ENCODE data around the gene CRABP1. TPM values are rescaled to one million over a fixed set of nuclear protein-coding genes. Genes with fewer than 3 reads are reported as not detected.

Gene CRABP1
- total RNA-seq, 1 donor from 2014 or later: 320 TPM

GRCh38 chr15:78391781-78392180 is 51.6 kb downstream of the CRABP1 start:
- peaks cover 36% of the 10 kb centered on the region for H3F3A ChIP-seq (ENCODE audit: low read depth)
- H3K27ac ChIP-seq: no peak overlapping the region
- peaks cover 41% of the 10 kb centered on the region for H3K4me1 ChIP-seq
- no peaks in the 10 kb centered on the region for H3K27me3 ChIP-seq
- H3K4me3 ChIP-seq: no peak overlapping the region
- no peaks in the 10 kb centered on the region for H4K20me1 ChIP-seq (ENCODE audit: low read depth)
- H2AFZ ChIP-seq (replicated peaks): no peak overlapping the region
- no peaks in the 10 kb centered on the region for H3K36me3 ChIP-seq
- Mint-ChIP-seq H3K9me3 (no peaks in the 10 kb centered on the region), H3K36me3 (no peaks in the 10 kb centered on the region), H3K27ac (no peak overlapping the region), H3K4me1 (peaks cover 46% of the 10 kb centered on the region), H3K27me3 (ENCODE audit: insufficient read depth, low read depth) (peaks cover 21% of the 10 kb centered on the region), H3K4me3 (no peak overlapping the region)
- H3K9me3 ChIP-seq (ENCODE audit: low read depth): no peaks in the 10 kb centered on the region
- H3K4me2 ChIP-seq: no peak overlapping the region
- no peaks in the 10 kb centered on the region for H3K79me2 ChIP-seq (ENCODE audit: low read depth)
- no peak overlapping the region for H3K9ac ChIP-seq
- TF ChIP-seq EZH2phosphoT487 (IDR thresholded peaks at IDR 0.05) (no peak), EZH2 (IDR thresholded peaks at IDR 0.05) (no peak)
- TF ChIP-seq, protein P1, sequence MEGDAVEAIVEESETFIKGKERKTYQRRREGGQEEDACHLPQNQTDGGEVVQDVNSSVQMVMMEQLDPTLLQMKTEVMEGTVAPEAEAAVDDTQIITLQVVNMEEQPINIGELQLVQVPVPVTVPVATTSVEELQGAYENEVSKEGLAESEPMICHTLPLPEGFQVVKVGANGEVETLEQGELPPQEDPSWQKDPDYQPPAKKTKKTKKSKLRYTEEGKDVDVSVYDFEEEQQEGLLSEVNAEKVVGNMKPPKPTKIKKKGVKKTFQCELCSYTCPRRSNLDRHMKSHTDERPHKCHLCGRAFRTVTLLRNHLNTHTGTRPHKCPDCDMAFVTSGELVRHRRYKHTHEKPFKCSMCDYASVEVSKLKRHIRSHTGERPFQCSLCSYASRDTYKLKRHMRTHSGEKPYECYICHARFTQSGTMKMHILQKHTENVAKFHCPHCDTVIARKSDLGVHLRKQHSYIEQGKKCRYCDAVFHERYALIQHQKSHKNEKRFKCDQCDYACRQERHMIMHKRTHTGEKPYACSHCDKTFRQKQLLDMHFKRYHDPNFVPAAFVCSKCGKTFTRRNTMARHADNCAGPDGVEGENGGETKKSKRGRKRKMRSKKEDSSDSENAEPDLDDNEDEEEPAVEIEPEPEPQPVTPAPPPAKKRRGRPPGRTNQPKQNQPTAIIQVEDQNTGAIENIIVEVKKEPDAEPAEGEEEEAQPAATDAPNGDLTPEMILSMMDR (IDR thresholded peaks at IDR 0.05): no peak
- DNase-seq (ENCODE audit: low spot score): no peak

GRCh38 chr15:78392430-78392829 is 52.3 kb downstream of the CRABP1 start:
- H3K9me3 ChIP-seq (ENCODE audit: low read depth): no peaks in the 10 kb centered on the region
- H3K27me3 ChIP-seq: no peaks in the 10 kb centered on the region
- no peaks in the 10 kb centered on the region for H3K36me3 Mint-ChIP-seq
- H3K4me1 Mint-ChIP-seq: peaks cover 45% of the 10 kb centered on the region
- H3K27ac ChIP-seq: no peak overlapping the region
- no peak for DNase-seq (ENCODE audit: low spot score)
- H3K4me1 ChIP-seq: peaks cover 40% of the 10 kb centered on the region
- no peaks in the 10 kb centered on the region for H3K36me3 ChIP-seq
- H3K4me3 ChIP-seq: no peak overlapping the region
- no peak overlapping the region for H3K4me2 ChIP-seq
- no peaks in the 10 kb centered on the region for H3K9me3 Mint-ChIP-seq
- TF ChIP-seq, protein P1 (IDR thresholded peaks at IDR 0.05): no peak
- TF ChIP-seq EZH2 (IDR thresholded peaks at IDR 0.05): no peak
- no peak for TF ChIP-seq EZH2phosphoT487 (IDR thresholded peaks at IDR 0.05)
- peaks cover 36% of the 10 kb centered on the region for H3F3A ChIP-seq (ENCODE audit: low read depth)
- no peak overlapping the region for H3K9ac ChIP-seq
- H3K27ac Mint-ChIP-seq: no peak overlapping the region
- no peaks in the 10 kb centered on the region for H3K79me2 ChIP-seq (ENCODE audit: low read depth)
- H3K27me3 Mint-ChIP-seq (ENCODE audit: insufficient read depth, low read depth): peaks cover 21% of the 10 kb centered on the region
- no peaks in the 10 kb centered on the region for H4K20me1 ChIP-seq (ENCODE audit: low read depth)
- peak overlapping the region; percentile 18 for H2AFZ ChIP-seq (replicated peaks)
- H3K4me3 Mint-ChIP-seq: no peak overlapping the region

GRCh38 chr15:78393137-78393536 is 53.0 kb downstream of the CRABP1 start:
- Histone ChIP-seq H3K79me2 (ENCODE audit: low read depth) (no peaks in the 10 kb centered on the region), H3K4me2 (no peak overlapping the region), H3K27me3 (no peaks in the 10 kb centered on the region), H3K4me1 (peaks cover 34% of the 10 kb centered on the region), H2AFZ (replicated peaks) (no peak overlapping the region), H4K20me1 (ENCODE audit: low read depth) (no peaks in the 10 kb centered on the region), H3K9ac (no peak overlapping the region), H3K9me3 (ENCODE audit: low read depth) (no peaks in the 10 kb centered on the region), H3K27ac (no peak overlapping the region), H3K36me3 (no peaks in the 10 kb centered on the region), H3F3A (ENCODE audit: low read depth) (peaks cover 36% of the 10 kb centered on the region), H3K4me3 (no peak overlapping the region)
- Mint-ChIP-seq H3K4me1 (peaks cover 39% of the 10 kb centered on the region), H3K36me3 (no peaks in the 10 kb centered on the region), H3K27me3 (ENCODE audit: insufficient read depth, low read depth) (peaks cover 21% of the 10 kb centered on the region), H3K4me3 (no peak overlapping the region), H3K27ac (peak overlapping the region; percentile 55), H3K9me3 (no peaks in the 10 kb centered on the region)
- no peak for TF ChIP-seq EZH2 (IDR thresholded peaks at IDR 0.05)
- TF ChIP-seq EZH2phosphoT487 (IDR thresholded peaks at IDR 0.05): no peak
- TF ChIP-seq, protein P1 (IDR thresholded peaks at IDR 0.05): no peak
- DNase-seq (ENCODE audit: low spot score): no peak
